ENCODE data around the gene PIM2.
A peak's percentile ranks its signal among the peaks of the same experiment; 100 is the strongest.

PIM2 gene

GRCh38 chrX:48956728-48957414, 38.0 kb upstream of the PIM2 start:
- Histone ChIP-seq H3K27ac (ENCODE audit: low read depth, low read length, severe bottlenecking) (no peak overlapping the region), H3K4me1 (ENCODE audit: control insufficient read depth, insufficient read depth, low read length, poor library complexity, severe bottlenecking) (no peaks in the 10 kb centered on the region), H3K36me3 (ENCODE audit: control insufficient read depth, insufficient read depth, low read length) (peaks cover 26% of the 10 kb centered on the region), H3K4me3 (ENCODE audit: extremely low read depth, insufficient read depth, low read length, poor library complexity, severe bottlenecking) (peak overlapping the region; percentile 52), H3K9me3 (ENCODE audit: control insufficient read depth, low read length) (no peaks in the 10 kb centered on the region)
- WGBS, 2 experiments (ENCODE audit: insufficient coverage in 2 of 2), result 0 to 4% methylated on average over 12 to 17 of the region's 61 CpGs

- no peaks in the 10 kb centered on the region for H3K9me3 ChIP-seq (ENCODE audit: control insufficient read depth, low read length)
- WGBS, 2 experiments (ENCODE audit: insufficient coverage in 2 of 2), result no CpG with 5 or more reads among the region's 1 CpG
- no peak overlapping the region for H3K4me3 ChIP-seq (ENCODE audit: extremely low read depth, insufficient read depth, low read length, poor library complexity, severe bottlenecking)
- peaks cover 21% of the 10 kb centered on the region for H3K36me3 ChIP-seq (ENCODE audit: control insufficient read depth, insufficient read depth, low read length)
- no peak overlapping the region for H3K27ac ChIP-seq (ENCODE audit: low read depth, low read length, severe bottlenecking)
- H3K4me1 ChIP-seq (ENCODE audit: control insufficient read depth, insufficient read depth, low read length, poor library complexity, severe bottlenecking), result no peaks in the 10 kb centered on the region
Observed at GRCh38 chrX:48948589-48948988, 29.8 kb upstream of the PIM2 start.

- WGBS, 2 experiments (ENCODE audit: insufficient coverage in 2 of 2), result 86% methylated on average over 1 of the region's 8 CpGs; no CpG with 5 or more reads in 1 of the 2 experiments
- Histone ChIP-seq H3K9me3 (ENCODE audit: control insufficient read depth, low read length) (no peaks in the 10 kb centered on the region), H3K4me1 (ENCODE audit: control insufficient read depth, insufficient read depth, low read length, poor library complexity, severe bottlenecking) (no peaks in the 10 kb centered on the region), H3K27ac (ENCODE audit: low read depth, low read length, severe bottlenecking) (no peak overlapping the region), H3K36me3 (ENCODE audit: control insufficient read depth, insufficient read depth, low read length) (peaks cover 28% of the 10 kb centered on the region), H3K4me3 (ENCODE audit: extremely low read depth, insufficient read depth, low read length, poor library complexity, severe bottlenecking) (no peak overlapping the region)
Observed at GRCh38 chrX:48945517-48946348, 26.9 kb upstream of the PIM2 start.

- 100% methylated on average over 1 of the region's 2 CpGs; no CpG with 5 or more reads in 1 of the 2 experiments for WGBS, 2 experiments (ENCODE audit: insufficient coverage in 2 of 2)
- H3K27ac ChIP-seq (ENCODE audit: low read depth, low read length, severe bottlenecking), result no peak overlapping the region
- no peaks in the 10 kb centered on the region for H3K4me1 ChIP-seq (ENCODE audit: control insufficient read depth, insufficient read depth, low read length, poor library complexity, severe bottlenecking)
- peaks cover 38% of the 10 kb centered on the region for H3K36me3 ChIP-seq (ENCODE audit: control insufficient read depth, insufficient read depth, low read length)
- no peaks in the 10 kb centered on the region for H3K9me3 ChIP-seq (ENCODE audit: control insufficient read depth, low read length)
- H3K4me3 ChIP-seq (ENCODE audit: extremely low read depth, insufficient read depth, low read length, poor library complexity, severe bottlenecking), result no peak overlapping the region
Observed at GRCh38 chrX:48942895-48943294, 24.1 kb upstream of the PIM2 start.

GRCh38 chrX:48940404-48940955, 21.7 kb upstream of the PIM2 start:
- H3K4me1 ChIP-seq (ENCODE audit: control insufficient read depth, insufficient read depth, low read length, poor library complexity, severe bottlenecking), result no peaks in the 10 kb centered on the region
- no peaks in the 10 kb centered on the region for H3K9me3 ChIP-seq (ENCODE audit: control insufficient read depth, low read length)
- no peak overlapping the region for H3K4me3 ChIP-seq (ENCODE audit: extremely low read depth, insufficient read depth, low read length, poor library complexity, severe bottlenecking)
- H3K27ac ChIP-seq (ENCODE audit: low read depth, low read length, severe bottlenecking), result no peak overlapping the region
- peaks cover 43% of the 10 kb centered on the region for H3K36me3 ChIP-seq (ENCODE audit: control insufficient read depth, insufficient read depth, low read length)
- WGBS, 2 experiments (ENCODE audit: insufficient coverage in 2 of 2), result 80 to 100% methylated on average over 1 of the region's 2 CpGs

GRCh38 chrX:48939524-48940228, 20.9 kb upstream of the PIM2 start:
- Histone ChIP-seq H3K4me1 (ENCODE audit: control insufficient read depth, insufficient read depth, low read length, poor library complexity, severe bottlenecking) (no peaks in the 10 kb centered on the region), H3K4me3 (ENCODE audit: extremely low read depth, insufficient read depth, low read length, poor library complexity, severe bottlenecking) (no peak overlapping the region), H3K27ac (ENCODE audit: low read depth, low read length, severe bottlenecking) (no peak overlapping the region), H3K36me3 (ENCODE audit: control insufficient read depth, insufficient read depth, low read length) (peaks cover 51% of the 10 kb centered on the region), H3K9me3 (ENCODE audit: control insufficient read depth, low read length) (no peaks in the 10 kb centered on the region)
- WGBS, 2 experiments (ENCODE audit: insufficient coverage in 2 of 2), result 100% methylated on average over 1 of the region's 3 CpGs; no CpG with 5 or more reads in 1 of the 2 experiments

GRCh38 chrX:48938721-48939425, 20.0 kb upstream of the PIM2 start:
- Histone ChIP-seq H3K4me1 (ENCODE audit: control insufficient read depth, insufficient read depth, low read length, poor library complexity, severe bottlenecking) (no peaks in the 10 kb centered on the region), H3K4me3 (ENCODE audit: extremely low read depth, insufficient read depth, low read length, poor library complexity, severe bottlenecking) (no peak overlapping the region), H3K36me3 (ENCODE audit: control insufficient read depth, insufficient read depth, low read length) (peaks cover 52% of the 10 kb centered on the region), H3K9me3 (ENCODE audit: control insufficient read depth, low read length) (no peaks in the 10 kb centered on the region), H3K27ac (ENCODE audit: low read depth, low read length, severe bottlenecking) (no peak overlapping the region)
- 75% methylated on average over 1 of the region's 1 CpG; no CpG with 5 or more reads in 1 of the 2 experiments for WGBS, 2 experiments (ENCODE audit: insufficient coverage in 2 of 2)

- Histone ChIP-seq H3K9me3 (ENCODE audit: control insufficient read depth, low read length) (no peaks in the 10 kb centered on the region), H3K27ac (ENCODE audit: low read depth, low read length, severe bottlenecking) (no peak overlapping the region), H3K36me3 (ENCODE audit: control insufficient read depth, insufficient read depth, low read length) (peaks cover 54% of the 10 kb centered on the region), H3K4me1 (ENCODE audit: control insufficient read depth, insufficient read depth, low read length, poor library complexity, severe bottlenecking) (no peaks in the 10 kb centered on the region), H3K4me3 (ENCODE audit: extremely low read depth, insufficient read depth, low read length, poor library complexity, severe bottlenecking) (no peak overlapping the region)
- WGBS, 2 experiments (ENCODE audit: insufficient coverage in 2 of 2), result 7 to 57% methylated on average over 3 of the region's 9 CpGs
Observed at GRCh38 chrX:48937054-48937907, 18.5 kb upstream of the PIM2 start.

- Histone ChIP-seq H3K9me3 (ENCODE audit: control insufficient read depth, low read length) (no peaks in the 10 kb centered on the region), H3K27ac (ENCODE audit: low read depth, low read length, severe bottlenecking) (no peak overlapping the region), H3K4me3 (ENCODE audit: extremely low read depth, insufficient read depth, low read length, poor library complexity, severe bottlenecking) (no peak overlapping the region), H3K36me3 (ENCODE audit: control insufficient read depth, insufficient read depth, low read length) (peaks cover 52% of the 10 kb centered on the region), H3K4me1 (ENCODE audit: control insufficient read depth, insufficient read depth, low read length, poor library complexity, severe bottlenecking) (no peaks in the 10 kb centered on the region)
- WGBS, 2 experiments (ENCODE audit: insufficient coverage in 2 of 2), result 95 to 100% methylated on average over 4 to 6 of the region's 8 CpGs
Observed at GRCh38 chrX:48936429-48937053, 17.7 kb upstream of the PIM2 start.

Measured in mesodermal cell (in vitro differentiated cells).